Fibroblast of villous mesenchyme (primary cell): Measurements from ENCODE around the gene GPS1. TPM values are rescaled to one million over a fixed set of nuclear protein-coding genes. Genes with fewer than 3 reads are reported as not detected.

Experiments used
- DNase-seq: peaks from one replicate; pipeline ENCODE4 v3.0.0-alpha.2; 2010; ENCODE audit warnings: low read depth
- H3K4me3 ChIP-seq: 2 replicates; pipeline ENCODE4 v1.5.1; 2011; ENCODE audit warnings: low read depth, mild to moderate bottlenecking, low read length
- total RNA-seq: library from RNA; depleted of rRNA; stranded (reverse); fragments of >200 nt; gene quantifications from 2 replicates; pipeline ENCODE4 v1.2.3, GENCODE V29; 2012
- TF ChIP-seq, protein P1 (sequence below): IDR thresholded peaks from 2 replicates; pipeline ENCODE4 v1.5.1; 2012; ENCODE audit warnings: low read depth, mild to moderate bottlenecking, low read length; ENCODE audit not compliant: insufficient read depth

Gene GPS1
- total RNA-seq, 1 donor = 104 TPM

DNA sequence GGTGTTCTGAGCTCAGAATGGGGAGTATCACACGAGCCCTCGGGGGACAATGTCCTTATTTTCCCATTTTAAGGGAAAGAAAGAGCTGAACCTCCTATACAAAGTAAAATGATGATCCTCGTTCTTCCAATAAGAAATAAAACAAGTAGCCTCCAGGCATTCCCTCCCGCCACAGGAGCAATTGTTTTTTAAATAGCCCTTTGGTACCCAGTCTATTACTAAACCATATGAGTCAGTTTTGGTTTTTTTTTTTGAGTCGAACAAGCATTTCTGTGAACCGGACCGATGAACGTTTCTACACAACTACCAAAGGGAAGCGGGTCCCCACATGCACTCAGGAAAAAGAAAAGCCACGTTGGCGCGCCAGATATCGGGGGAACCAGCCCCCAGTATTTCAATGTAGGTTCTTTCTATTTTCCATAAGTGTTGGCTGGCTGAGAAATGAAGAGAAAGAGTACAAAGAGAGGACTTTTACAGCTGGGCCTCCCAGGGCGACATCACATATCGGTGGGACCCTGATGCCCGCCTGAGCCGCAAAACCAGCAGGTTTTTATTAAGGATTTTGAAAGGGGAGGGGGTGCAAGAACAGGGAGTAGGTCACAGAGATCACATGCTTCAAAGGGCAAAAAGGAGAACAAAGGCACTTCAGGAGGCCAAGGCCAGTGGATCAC, 10.4 kb upstream of the GPS1 start:
- DNase-seq = no peak
- TF ChIP-seq, protein P1, sequence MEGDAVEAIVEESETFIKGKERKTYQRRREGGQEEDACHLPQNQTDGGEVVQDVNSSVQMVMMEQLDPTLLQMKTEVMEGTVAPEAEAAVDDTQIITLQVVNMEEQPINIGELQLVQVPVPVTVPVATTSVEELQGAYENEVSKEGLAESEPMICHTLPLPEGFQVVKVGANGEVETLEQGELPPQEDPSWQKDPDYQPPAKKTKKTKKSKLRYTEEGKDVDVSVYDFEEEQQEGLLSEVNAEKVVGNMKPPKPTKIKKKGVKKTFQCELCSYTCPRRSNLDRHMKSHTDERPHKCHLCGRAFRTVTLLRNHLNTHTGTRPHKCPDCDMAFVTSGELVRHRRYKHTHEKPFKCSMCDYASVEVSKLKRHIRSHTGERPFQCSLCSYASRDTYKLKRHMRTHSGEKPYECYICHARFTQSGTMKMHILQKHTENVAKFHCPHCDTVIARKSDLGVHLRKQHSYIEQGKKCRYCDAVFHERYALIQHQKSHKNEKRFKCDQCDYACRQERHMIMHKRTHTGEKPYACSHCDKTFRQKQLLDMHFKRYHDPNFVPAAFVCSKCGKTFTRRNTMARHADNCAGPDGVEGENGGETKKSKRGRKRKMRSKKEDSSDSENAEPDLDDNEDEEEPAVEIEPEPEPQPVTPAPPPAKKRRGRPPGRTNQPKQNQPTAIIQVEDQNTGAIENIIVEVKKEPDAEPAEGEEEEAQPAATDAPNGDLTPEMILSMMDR = no peak

GRCh38 chr17:82042649-82043048, 9.0 kb upstream of the GPS1 start:
- no peak overlapping the region for H3K4me3 ChIP-seq
- DNase-seq = no peak
- TF ChIP-seq, protein P1 = no peak

More for the DNA sequence above, 10.4 kb upstream of the GPS1 start:
- H3K4me3 ChIP-seq = no peak overlapping the region

DNA sequence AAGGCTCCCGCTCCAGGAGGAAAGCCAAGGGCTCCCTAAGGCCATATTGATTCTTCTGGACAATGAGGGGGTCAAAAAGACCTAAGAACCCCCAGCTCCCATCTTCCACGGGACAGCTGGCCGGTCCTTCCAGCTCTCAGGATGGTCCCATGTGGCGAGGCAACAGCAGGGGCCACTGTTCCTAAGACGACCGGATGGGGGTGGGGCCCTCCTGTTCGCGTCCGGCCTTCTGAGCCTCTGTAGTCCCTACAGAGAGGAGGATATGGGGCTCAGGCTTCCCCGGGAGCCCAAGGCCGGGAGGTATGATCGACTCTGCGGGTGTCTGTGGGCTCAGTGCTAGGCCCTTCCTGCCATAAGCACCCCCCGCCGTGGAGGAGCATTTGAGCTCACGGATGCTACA, 8.2 kb upstream of the GPS1 start:
- no peak overlapping the region for H3K4me3 ChIP-seq
- no peak for DNase-seq
- TF ChIP-seq, protein P1 = no peak

- DNase-seq = no peak
- H3K4me3 ChIP-seq = no peak overlapping the region
- TF ChIP-seq, protein P1 = no peak
These were observed 5.7 kb upstream of the GPS1 start for GRCh38 chr17:82045936-82046484.

DNA sequence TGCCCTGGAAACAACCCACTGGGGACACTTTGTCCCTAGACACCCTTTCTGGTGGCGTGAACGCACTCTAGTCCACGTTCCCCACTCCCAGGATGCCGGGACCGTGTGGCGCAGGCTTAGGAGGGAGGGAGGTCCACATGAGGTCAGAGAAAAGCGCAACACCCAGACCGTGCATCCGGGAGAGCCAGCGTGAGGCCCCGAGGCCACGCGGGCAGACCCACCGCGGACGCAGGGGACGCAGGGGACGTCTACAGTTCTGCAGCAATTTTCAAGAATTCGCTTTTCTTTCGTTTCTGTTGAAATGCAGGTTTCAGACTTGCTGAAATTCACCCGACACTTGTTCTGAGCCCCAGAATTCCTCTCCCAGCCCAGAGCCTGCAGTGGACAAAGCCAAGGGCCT, 4.8 kb upstream of the GPS1 start:
- no peak for DNase-seq
- no peak overlapping the region for H3K4me3 ChIP-seq
- TF ChIP-seq, protein P1 = no peak

DNA sequence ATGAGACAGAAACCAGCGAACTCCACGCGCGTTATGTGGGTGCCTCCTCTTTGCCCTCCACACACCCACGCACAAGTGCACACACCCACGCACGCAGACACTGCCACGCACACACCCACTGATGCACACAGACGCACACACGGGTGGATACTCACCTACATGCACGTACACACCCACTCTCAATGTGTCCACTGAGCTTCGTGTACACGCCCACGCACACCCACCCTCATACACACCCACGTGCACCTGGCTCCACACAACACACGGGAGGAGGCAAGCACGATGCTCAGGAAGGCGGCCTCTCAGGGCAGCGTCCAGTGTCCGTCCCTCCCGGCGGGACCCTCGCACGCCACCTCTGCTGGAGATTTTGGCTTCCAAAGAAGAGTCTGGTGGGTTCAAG, 4.3 kb upstream of the GPS1 start:
- TF ChIP-seq, protein P1 = no peak
- no peak for DNase-seq

More for the DNA sequence above, 4.3 kb upstream of the GPS1 start:
- H3K4me3 ChIP-seq = no peak overlapping the region
